ENCODE data around the gene PACC1.
"Not testable (repeated sequence)": the region's sequence is repeated elsewhere in the genome, so short reads cannot be mapped to it uniquely, and the experiment has no call there.

PACC1 gene

GRCh38 chr1:212395678-212396437, 18.8 kb downstream of the PACC1 start:
- DNase-seq: not testable (repeated sequence)

DNA sequence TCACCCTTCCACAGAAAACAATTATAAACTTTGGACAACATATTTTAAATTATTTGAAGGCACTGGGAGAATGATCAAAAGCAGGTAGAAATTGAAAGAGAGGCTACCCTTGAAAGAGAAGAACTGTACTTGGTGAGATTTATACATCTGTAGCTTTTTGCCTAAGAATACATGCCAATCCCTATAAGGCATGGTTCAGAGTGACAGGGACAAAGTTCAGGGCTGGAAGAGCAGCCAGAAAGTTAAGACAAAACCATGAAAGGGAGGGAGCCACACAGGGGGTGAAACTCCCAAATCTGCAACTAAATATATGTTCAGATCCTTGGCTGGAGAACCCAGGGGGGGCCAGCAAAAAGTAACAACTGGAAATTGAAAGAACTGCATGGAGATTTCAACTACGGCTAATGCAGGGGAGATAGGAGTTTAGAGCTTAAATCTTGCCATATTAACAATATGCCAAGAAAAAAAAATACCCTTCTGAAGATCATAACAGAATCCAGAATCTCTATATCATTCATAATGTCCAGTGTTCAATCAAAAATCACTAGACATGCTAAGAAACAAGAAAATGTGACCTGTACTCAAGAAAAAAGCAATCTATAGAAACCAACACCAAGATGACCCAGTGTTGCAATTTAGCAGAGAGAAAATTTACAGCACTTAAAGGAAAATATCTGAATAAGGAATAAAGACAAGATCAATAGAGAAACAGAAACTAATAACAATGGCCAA, 25.5 kb downstream of the PACC1 start:
- DNase-seq: no peak

DNA sequence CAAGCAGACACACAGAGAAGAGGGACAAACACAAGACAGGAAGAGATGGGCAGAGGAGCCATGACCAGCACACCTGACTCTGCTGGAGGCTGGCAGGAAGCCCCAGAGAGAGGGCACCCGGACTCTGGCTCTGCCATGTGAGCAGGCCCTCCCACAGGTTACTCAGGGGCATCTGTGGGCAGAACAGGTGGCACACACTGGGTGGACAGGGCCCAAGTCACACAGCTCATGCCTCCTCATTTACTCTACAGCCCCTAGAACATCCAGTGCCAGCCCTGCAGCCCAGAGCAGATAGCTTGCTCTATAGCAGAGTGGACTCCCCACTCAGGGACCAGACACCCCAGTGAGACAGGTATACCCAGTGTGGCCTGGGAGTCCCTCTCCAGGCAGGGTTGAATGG, 28.7 kb downstream of the PACC1 start:
- no peak for DNase-seq

DNA sequence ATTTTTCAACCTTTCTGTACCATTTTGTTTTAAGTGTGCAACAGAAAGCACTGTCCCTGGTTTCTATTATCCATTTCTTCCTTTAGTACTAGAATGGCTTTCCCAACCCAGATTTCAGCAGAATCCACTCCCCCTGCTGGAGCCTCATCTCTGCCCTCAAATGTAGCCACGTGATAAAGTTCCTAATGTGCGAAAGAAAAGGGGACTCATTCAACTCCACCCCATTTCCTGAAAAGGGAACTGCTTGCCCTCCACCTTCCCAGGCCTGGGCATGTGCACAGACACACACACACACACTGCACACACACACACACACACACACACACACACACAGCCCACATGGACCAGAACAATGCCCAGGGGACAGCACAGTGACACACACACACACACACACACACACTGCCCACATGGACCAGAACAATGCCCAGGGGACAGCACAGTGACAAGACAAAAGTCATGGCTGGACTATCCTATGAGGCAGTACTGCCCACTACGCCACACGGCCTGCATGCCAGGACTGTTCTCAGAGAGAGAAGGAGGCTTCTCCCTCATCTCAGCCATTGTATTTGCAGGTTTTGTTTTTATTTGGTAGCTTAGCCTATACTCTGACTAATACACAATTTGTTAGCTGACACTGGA, 33.2 kb downstream of the PACC1 start:
- DNase-seq: no peak

- DNase-seq: no peak
These were observed 35.3 kb downstream of the PACC1 start for GRCh38 chr1:212379366-212379765.

DNA sequence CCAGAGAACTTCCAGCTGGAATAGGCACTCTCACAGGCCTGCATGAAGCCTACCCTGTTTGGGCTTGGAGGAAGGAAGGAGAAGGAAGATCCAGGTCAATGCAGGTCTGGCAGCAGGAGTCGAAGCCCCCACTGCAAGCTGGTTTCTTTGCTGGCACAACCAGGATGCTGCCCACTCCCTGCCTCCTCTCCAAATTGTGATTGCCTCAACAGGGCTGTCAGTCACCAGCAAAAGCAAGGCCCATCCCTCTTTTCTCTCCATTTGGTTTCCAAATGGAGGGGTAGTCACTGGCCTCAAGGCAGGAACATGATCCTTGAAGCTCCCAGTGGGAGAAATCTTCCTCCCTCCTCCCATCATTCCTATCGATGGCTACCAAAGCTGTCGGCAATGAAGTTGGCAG, 37.0 kb downstream of the PACC1 start:
- DNase-seq: no peak

DNA sequence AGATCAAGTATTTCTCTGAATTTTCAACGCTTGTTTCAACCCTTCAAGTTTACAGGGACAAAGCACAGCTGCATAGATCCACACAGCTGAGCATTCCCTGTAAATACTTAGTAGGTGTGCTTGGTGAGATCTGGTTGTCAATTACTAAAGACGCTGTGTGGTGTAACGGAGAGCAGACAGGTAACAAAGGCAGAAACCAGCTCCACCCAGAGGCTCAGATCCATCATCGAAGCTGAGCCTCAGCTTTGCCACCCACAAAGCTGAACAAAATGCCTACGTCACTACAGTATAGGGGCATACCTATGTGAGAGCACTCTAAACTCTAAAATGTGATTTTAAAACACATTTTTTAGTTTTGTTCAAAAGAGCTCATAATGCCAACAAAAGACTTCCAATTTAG, 38.7 kb downstream of the PACC1 start:
- DNase-seq: no peak

DNA sequence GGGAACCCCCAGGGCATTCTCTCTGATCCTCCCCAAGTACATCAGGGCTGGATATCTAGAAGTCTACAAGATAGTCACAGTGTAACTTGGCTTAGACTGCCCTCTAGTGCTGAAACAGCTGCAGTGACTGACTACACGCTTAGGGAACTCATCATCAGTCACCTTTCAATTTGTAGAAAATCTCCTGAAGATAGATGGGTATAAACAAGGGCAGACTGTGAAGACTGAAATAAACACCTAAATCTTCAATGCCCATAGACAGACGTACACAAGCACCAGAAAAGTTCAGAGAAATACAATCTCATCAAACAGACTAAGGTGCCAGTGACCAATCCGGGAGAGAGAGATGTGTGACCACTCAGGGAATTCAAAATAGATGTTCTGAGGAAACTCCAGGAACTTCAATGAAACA, 46.6 kb downstream of the PACC1 start:
- DNase-seq: no peak

- no peak for DNase-seq
These were observed 47.1 kb downstream of the PACC1 start for GRCh38 chr1:212367474-212368072.

DNA sequence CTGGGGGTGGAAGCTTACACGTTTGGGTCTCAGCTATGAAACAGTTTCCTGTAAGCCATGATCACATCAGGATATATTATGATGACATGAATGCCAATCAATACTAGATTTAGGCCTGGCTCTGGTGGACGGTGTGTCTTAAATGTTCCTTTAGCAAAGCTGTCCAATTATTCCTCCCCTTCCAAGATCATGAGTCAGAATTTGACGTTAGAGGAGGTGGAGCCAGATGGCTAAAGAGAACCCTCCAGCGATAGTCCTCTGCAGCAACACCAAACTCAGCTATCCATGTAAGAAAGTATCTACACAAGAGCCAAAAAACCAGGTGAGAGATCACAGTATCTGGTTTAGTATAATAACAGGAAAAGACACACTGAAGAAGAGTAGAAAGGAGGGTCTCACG, 47.8 kb downstream of the PACC1 start:
- DNase-seq: no peak

DNA sequence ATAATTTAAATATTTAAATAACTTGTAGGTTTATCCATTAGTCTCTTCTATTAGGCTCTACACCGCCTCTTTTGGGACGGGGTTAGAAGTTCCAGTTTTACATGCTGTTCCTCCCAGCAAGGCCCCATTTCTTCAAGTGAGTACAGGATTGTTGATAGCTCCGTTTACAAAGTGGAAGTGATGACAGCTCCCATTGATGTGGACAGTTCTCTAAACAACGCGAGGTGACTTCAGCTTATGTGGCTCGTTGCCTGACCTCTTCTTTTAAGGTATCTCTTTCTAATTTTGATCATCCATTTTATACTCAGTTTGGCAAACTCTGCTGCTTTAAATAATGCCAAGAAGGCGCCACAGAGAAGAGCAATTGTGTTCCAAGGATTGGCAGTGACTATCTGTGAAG, 49.7 kb downstream of the PACC1 start:
- no peak for DNase-seq

DNA sequence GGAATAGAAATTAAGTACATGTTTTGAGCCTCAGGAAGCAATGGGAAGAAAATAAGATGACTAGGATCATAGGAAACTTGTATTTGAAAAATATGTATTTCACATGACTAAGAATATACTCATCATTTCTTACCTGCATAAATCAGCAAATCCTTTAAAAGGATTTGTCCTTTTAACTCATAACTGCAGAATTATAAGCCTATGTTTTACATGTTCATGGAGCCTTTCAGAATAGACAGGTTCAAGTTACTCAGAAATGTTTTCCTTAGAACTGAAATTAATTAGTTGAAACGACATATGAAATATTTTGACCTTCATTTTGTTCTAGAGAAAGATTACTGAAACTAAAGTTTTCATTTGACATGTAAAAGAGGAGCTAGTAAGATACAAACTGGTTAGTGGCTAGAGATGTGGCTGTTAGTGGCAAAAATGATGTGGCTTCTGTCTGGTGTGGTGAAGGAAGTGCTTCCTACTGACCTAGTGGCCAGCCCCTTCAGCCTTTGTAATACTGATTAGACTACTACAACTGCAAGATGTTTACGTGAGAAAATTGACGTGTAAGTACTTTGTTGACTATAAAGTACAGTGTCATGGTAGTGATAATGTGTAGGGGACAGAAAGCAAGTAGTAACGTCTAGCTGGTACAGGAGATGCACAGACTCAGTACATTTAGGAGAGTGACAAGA, 54.7 kb downstream of the PACC1 start:
- no peak for DNase-seq

- no peak for DNase-seq
These were observed 59.3 kb downstream of the PACC1 start for GRCh38 chr1:212355230-212355969.

- no peak for DNase-seq
These were observed 60.2 kb downstream of the PACC1 start for GRCh38 chr1:212354464-212354863.

- DNase-seq: no peak
These were observed 61.5 kb downstream of the PACC1 start for GRCh38 chr1:212353181-212353580.

DNA sequence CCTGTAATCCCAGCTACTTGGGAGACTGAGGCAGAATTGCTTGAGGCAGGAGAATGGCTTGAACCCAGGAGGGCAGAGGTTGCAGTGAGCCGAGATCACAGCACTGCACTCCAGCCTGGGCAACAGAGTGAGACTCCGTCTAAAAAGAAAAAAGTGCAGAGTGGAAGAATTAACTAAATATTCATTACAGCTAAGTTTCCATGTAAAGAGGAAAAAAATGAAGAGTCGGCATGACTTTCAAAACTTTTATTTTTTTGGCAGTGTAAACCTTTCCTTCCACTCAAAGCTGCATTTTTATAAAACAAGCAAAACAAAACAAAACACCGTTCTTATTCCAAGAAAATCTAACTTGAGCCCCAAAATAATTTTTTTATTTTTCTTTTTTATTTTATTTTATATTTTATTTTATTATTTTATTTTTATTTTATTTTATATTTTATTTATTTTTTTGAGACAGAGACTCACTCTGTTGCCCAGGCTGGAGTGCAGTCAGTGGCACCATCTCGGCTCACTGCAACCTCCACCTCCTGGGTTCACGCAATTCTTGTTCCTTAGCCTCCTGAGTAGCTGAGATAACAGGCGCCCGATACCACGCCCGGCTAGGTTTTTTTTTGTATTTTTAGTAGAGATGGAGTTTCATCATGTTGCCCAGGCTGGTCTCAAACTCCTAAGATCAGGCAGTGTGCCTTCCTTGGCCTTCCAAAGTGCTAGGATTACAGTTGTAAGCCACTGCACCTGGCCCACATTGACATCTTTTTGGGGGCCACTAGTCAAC, 62.9 kb downstream of the PACC1 start:
- DNase-seq: no peak

DNA sequence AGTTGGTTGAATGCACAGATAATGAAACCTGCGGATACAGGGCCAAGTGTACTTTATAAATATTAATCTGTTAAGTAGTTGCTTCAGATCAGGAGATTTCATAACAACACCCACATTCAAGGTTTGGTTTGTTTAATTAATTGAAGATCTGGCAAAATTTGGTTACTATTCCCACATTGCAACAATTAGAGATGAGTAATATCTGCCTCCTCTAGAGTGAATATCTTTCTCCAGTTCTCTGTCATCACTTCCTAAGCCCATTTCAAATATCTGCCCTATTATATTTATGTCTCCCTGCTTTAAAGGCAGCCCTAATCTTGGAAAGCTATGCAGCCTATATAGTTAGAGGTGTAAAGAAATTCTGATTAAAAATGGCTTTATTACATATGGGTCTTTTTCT, 68.1 kb downstream of the PACC1 start:
- no peak for DNase-seq

DNA sequence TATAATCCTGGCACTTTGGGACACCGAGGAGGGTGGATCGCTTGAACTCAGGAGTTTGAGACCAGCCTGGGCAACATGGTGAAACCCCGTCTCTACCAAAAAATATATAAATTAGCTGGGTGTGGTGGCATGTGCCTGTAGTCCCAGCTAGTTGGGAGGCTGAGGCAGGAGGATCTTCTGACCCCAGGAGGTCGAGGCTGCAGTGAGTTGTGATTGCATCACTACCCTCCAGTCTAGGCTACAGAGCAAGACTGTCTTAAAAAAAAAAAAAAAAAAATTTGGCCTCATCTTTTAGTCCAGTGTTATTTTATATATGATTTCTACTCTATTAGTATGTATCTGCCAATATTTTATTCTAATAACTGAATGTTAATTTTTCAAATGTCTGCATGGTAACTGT, 69.8 kb downstream of the PACC1 start:
- no peak for DNase-seq

DNA sequence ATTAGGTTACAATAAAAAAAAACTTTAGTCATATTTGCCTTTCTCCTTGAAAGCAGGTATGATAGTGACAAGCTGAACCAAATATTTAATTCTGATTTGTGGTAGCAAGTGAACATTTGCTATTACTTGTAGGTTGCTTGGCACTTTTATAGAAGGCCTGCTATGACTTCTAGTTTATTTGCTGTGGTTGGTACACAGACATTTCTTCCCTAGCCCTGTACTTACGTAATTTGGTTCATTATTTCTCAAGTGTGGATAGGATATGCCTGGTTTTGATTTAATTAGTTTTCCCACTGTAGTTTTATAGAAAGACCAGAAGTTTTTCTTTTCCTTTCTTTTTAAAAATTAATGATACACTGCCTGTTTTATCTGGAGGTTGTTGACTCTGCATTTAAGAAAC, 73.6 kb downstream of the PACC1 start:
- DNase-seq: no peak

- no peak for DNase-seq
These were observed 85.6 kb downstream of the PACC1 start for GRCh38 chr1:212329105-212329504.

- no peak for DNase-seq
These were observed 86.4 kb downstream of the PACC1 start for GRCh38 chr1:212328248-212328647.

- no peak for DNase-seq
These were observed 88.1 kb downstream of the PACC1 start for GRCh38 chr1:212326541-212326940.
